Uterus (tissue), 2 donors: ENCODE data around the gene PIGN.

ENCODE experiments used
- POLR2A ChIP-seq, 2 donors: fragments of 450-650 bp; IDR thresholded peaks; one replicate each; pipeline ENCODE4 v1.6.1; 2016; ENCODE audit warnings: antibody characterized with exemption in 2 of 2, mild to moderate bottlenecking in 1 of 2, moderate library complexity in 1 of 2
- TF ChIP-seq, protein P1 (sequence below), 4 experiments: fragments of 200-600 bp in 2 of 4; fragments of 450-650 bp in 2 of 4; sonication (generic) in 2 of 4; IDR thresholded peaks; one replicate each; pipeline ENCODE4 v1.5.1; 2016 to 2019; ENCODE audit warnings: antibody characterized with exemption in 4 of 4, mild to moderate bottlenecking in 2 of 4, moderate library complexity in 1 of 4

DNA sequence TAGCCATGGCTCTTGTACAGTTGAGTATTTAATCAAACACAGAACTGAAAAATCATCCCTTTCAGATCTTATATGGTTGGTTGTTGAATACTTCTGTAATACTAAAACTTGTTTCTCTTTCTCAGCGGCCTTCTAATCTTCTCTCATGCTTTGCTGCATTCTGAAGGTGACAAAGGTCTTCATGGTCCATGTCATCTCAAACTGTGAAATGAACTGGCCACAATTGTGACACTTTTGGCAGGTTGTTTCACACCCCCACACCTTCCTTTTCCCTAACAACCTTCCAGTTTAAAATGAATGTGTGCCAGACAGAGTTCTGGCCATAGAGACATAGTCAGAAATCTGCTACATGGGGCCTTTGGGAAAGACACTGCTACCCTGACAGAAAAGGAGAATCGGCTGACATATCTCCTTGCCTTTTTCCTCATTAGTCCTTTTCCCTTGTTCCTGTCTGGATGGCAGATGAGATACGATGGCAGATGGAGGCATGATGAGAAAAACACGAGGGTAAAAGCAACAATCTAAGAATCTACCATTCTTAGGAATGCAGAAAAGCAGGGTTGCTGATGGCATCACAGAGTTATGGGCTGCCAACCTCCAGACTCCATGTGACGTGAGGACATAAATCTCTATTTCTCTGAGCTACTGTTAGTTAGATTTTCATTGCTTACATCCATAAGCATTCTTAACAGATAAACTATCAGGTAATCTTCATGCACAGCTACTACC lies 106.5 kb downstream of the PIGN start:
- no peak for TF ChIP-seq POLR2A (IDR thresholded peaks at IDR 0.05)
- TF ChIP-seq, protein P1, sequence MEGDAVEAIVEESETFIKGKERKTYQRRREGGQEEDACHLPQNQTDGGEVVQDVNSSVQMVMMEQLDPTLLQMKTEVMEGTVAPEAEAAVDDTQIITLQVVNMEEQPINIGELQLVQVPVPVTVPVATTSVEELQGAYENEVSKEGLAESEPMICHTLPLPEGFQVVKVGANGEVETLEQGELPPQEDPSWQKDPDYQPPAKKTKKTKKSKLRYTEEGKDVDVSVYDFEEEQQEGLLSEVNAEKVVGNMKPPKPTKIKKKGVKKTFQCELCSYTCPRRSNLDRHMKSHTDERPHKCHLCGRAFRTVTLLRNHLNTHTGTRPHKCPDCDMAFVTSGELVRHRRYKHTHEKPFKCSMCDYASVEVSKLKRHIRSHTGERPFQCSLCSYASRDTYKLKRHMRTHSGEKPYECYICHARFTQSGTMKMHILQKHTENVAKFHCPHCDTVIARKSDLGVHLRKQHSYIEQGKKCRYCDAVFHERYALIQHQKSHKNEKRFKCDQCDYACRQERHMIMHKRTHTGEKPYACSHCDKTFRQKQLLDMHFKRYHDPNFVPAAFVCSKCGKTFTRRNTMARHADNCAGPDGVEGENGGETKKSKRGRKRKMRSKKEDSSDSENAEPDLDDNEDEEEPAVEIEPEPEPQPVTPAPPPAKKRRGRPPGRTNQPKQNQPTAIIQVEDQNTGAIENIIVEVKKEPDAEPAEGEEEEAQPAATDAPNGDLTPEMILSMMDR (IDR thresholded peaks at IDR 0.05), result no peak
